Choroid plexus epithelial cell (primary cell): ENCODE data around the gene PRSS27.

Experiments used
- DNase-seq: peaks from one replicate; pipeline ENCODE4 v3.0.0-alpha.2; 2010; ENCODE audit warnings: low read depth
- H3K4me3 ChIP-seq: 2 replicates; pipeline ENCODE4 v1.5.1; 2011; ENCODE audit warnings: low read depth, mild to moderate bottlenecking, control low read depth, low read length, moderate library complexity
- CTCF ChIP-seq: conservative IDR thresholded peaks from 2 replicates; pipeline ENCODE4 v1.5.1; 2011; ENCODE audit warnings: low read depth, mild to moderate bottlenecking, control low read depth, inconsistent platforms, low read length, moderate library complexity

PRSS27 gene

GRCh38 chr16:2720064-2720457, at the start of gene PRSS27:
TSS of gene PRSS27 (minus strand) at chr16:2720224. CDS start at chr16:2720160, 64 bp downstream.
- peak within 1 kb of the TSS; percentile 62 for H3K4me3 ChIP-seq
- DNase-seq: no peak
- TF ChIP-seq CTCF: no peak

GRCh38 chr16:2769675-2770056, 49.6 kb upstream of the PRSS27 start:
- DNase-seq: no peak
- no peak overlapping the region for H3K4me3 ChIP-seq
- no peak for TF ChIP-seq CTCF

- DNase-seq: no peak
- no peak overlapping the region for H3K4me3 ChIP-seq
- no peak for TF ChIP-seq CTCF
These were observed 49.1 kb upstream of the PRSS27 start for GRCh38 chr16:2769100-2769529.

- DNase-seq: peak; percentile 86
- no peak overlapping the region for H3K4me3 ChIP-seq
- TF ChIP-seq CTCF: no peak
These were observed 48.5 kb upstream of the PRSS27 start for GRCh38 chr16:2768403-2769089.

GRCh38 chr16:2767891-2768290, 47.9 kb upstream of the PRSS27 start:
- no peak for TF ChIP-seq CTCF
- H3K4me3 ChIP-seq: no peak overlapping the region
- no peak for DNase-seq

- no peak for TF ChIP-seq CTCF
- H3K4me3 ChIP-seq: no peak overlapping the region
- DNase-seq: no peak
These were observed 47.2 kb upstream of the PRSS27 start for GRCh38 chr16:2767140-2767731.
